Neural progenitor cell (in vitro differentiated cells): Measurements from ENCODE around the gene BLOC1S4.

Source experiments
- CTCF ChIP-seq: fragments of 200-600 bp; sonication (generic); IDR thresholded peaks from 2 replicates; pipeline ENCODE4 v1.5.1; 2017; ENCODE audit warnings: antibody characterized with exemption, mild to moderate bottlenecking
- EZH2 ChIP-seq: fragments of 200-600 bp; sonication (generic); IDR thresholded peaks from 2 replicates; pipeline ENCODE4 v1.6.1; 2017; ENCODE audit warnings: antibody characterized with exemption, mild to moderate bottlenecking, moderate library complexity

- no peak for TF ChIP-seq CTCF
- TF ChIP-seq EZH2, result no peak
These were observed 42.8 kb downstream of the BLOC1S4 start for GRCh38 chr4:6758728-6759127.
